NCI-H1930 (cell line): ENCODE results near the gene PHF13.
"Not testable (repeated sequence)": the region's sequence is repeated elsewhere in the genome, so short reads cannot be mapped to it uniquely, and the experiment has no call there.

Experiments used
- DNase-seq, 2 experiments: peaks; one replicate each; lab custom pipeline; 2025; lab: John Stamatoyannopoulos, UW

The PHF13 gene

DNA sequence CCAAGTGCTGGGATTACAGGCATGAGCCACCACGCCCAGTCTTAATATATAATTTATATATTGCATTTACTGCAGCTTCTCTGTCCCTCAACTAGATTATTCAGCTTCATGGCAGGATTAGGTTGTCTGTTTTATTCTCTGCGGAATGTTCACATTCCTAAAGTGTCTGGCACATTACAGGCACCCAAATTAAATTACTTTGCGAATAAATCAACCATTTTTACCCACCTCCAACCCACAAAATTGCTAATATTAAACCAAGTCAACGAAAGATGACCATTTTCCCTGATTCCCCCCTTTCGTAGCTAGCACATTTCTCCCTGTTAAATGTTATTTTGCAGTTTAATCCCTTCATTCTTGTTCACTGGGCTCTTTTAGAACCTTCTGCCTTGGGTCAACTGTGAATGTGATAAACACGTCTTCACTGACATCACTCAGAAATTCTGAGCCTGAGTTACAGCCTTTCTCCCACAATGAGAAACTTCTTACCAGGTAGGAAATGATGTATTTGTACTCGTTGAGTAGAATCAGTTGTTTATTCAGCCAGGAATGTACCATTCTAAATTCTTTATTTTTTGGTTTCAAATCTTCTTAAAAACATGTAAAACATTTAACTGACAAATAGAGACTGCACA, 47.0 kb downstream of the PHF13 start:
- no peak for DNase-seq

GRCh38 chr1:6662468-6662867, 48.9 kb downstream of the PHF13 start:
- DNase-seq, result not testable (repeated sequence)

GRCh38 chr1:6666696-6667095, 53.2 kb downstream of the PHF13 start:
- no peak for DNase-seq

- no peak for DNase-seq
These were observed 53.6 kb downstream of the PHF13 start for GRCh38 chr1:6667139-6667538.

GRCh38 chr1:6668503-6668902, 55.0 kb downstream of the PHF13 start:
- no peak for DNase-seq

DNA sequence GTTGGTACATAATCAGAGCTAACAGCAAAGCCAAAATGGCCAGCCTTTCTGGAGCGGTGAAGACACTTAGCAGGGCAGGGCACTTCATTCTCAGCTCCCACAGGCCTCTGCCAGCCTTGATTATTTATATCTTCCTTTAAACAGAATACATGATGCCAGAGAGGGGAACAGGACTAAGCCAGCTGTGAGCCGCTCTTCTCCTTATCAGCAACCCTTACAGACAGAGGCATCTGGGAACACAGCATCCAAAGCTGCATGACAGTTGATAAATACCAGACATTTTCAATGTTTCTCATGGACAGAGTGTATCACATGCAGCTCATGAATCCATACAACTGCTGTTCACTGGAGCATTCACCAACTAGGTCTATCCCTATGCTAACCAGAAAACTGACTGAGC, 59.0 kb downstream of the PHF13 start:
- no peak for DNase-seq
